ENCODE measurements around the gene SEMA6A.

Gene SEMA6A

GRCh38 chr5:116488356-116489041, 86.1 kb downstream of the SEMA6A start:
- DNase-seq = no peak

GRCh38 chr5:116487045-116487444, 87.6 kb downstream of the SEMA6A start:
- no peak for DNase-seq

GRCh38 chr5:116486588-116486987, 88.0 kb downstream of the SEMA6A start:
- DNase-seq = no peak

- no peak for DNase-seq
Measured at GRCh38 chr5:116484645-116485044, 90.0 kb downstream of the SEMA6A start.

- DNase-seq = no peak
Measured at GRCh38 chr5:116482394-116482793, 92.2 kb downstream of the SEMA6A start.

GRCh38 chr5:116480894-116481510, 93.6 kb downstream of the SEMA6A start:
- DNase-seq = no peak

- no peak for DNase-seq
Measured at GRCh38 chr5:116479776-116480675, 94.6 kb downstream of the SEMA6A start.

GRCh38 chr5:116478491-116478890, 96.1 kb downstream of the SEMA6A start:
- DNase-seq = peak; percentile 70

GRCh38 chr5:116476897-116477537, 97.6 kb downstream of the SEMA6A start:
- DNase-seq = no peak

- DNase-seq = no peak
Measured at GRCh38 chr5:116475338-116475737, 99.3 kb downstream of the SEMA6A start.

- no peak for DNase-seq
Measured at GRCh38 chr5:116473706-116474105, 100.9 kb downstream of the SEMA6A start.

GRCh38 chr5:116472274-116472673, 102.3 kb downstream of the SEMA6A start:
- DNase-seq = no peak

- DNase-seq = no peak
Measured at GRCh38 chr5:116469631-116470030, 105.0 kb downstream of the SEMA6A start.

GRCh38 chr5:116468583-116468982, 106.0 kb downstream of the SEMA6A start:
- no peak for DNase-seq

- no peak for DNase-seq
Measured at GRCh38 chr5:116467465-116467843, 107.2 kb downstream of the SEMA6A start.

- no peak for DNase-seq
Measured at GRCh38 chr5:116466727-116467464, 107.7 kb downstream of the SEMA6A start.

- DNase-seq = no peak
Measured at GRCh38 chr5:116465411-116465810, 109.2 kb downstream of the SEMA6A start.

- no peak for DNase-seq
Measured at GRCh38 chr5:116464144-116464708, 110.4 kb downstream of the SEMA6A start.

- no peak for DNase-seq
Measured at GRCh38 chr5:116462500-116462899, 112.1 kb downstream of the SEMA6A start.

GRCh38 chr5:116459301-116459700, 115.3 kb downstream of the SEMA6A start:
- DNase-seq = no peak

- DNase-seq = no peak
Measured at GRCh38 chr5:116457062-116457461, 117.6 kb downstream of the SEMA6A start.

- DNase-seq = no peak
Measured at GRCh38 chr5:116456036-116456435, 118.6 kb downstream of the SEMA6A start.

All from DMS79 treated with DMSO at 0.1 percent for 48 hours (cell line).